Adrenal gland (tissue), 12 donors: ENCODE results near the gene FGF14. TPM values are rescaled to one million over a fixed set of nuclear protein-coding genes. Genes with fewer than 3 reads are reported as not detected.

Experiments
- DNase-seq, 7 donors: peaks; one replicate each; pipeline ENCODE4 v3.0.0-alpha.2; 2019 to 2020
- H3K27ac ChIP-seq, 5 donors: fragments of 200-600 bp; sonication (generic) in 4 of 5; 1 replicate in 3 of 5; 2 replicates in 2 of 5; pipeline versions ENCODE4 v1.5.1 to v1.8.0; 2016 to 2020; ENCODE audit warnings: mild to moderate bottlenecking in 1 of 5
- H3K27me3 ChIP-seq: fragments of 200-600 bp; 2 replicates; pipeline ENCODE4 v1.8.0; 2021
- H3K36me3 ChIP-seq, 2 donors: fragments of 200-600 bp; replicated peaks in 1 of 2; 1 replicate in 1 of 2; 2 replicates in 1 of 2; pipeline versions ENCODE4 v1.5.1 to v1.8.0; 2018 to 2022
- H3K4me1 ChIP-seq, 2 donors: fragments of 200-600 bp; replicated peaks in 1 of 2; 1 replicate in 1 of 2; 2 replicates in 1 of 2; pipeline versions ENCODE4 v1.5.1 to v1.8.0; 2018 to 2021
- H3K4me3 ChIP-seq, 4 donors: fragments of 200-600 bp; sonication (generic) in 3 of 4; one replicate each; pipeline ENCODE4 v1.5.1; 2016 to 2018
- H3K9me3 ChIP-seq, 3 donors: fragments of 200-600 bp; sonication (generic) in 1 of 3; replicated peaks in 1 of 3; 1 replicate in 2 of 3; 2 replicates in 1 of 3; pipeline versions ENCODE4 v1.5.1 to v1.8.0; 2016 to 2021
- CTCF ChIP-seq, 6 experiments: fragments of 450-650 bp in 4 of 6; fragments of 200-600 bp in 2 of 6; sonication (generic) in 1 of 6; IDR thresholded peaks; 1 replicate in 5 of 6; 2 replicates in 1 of 6; pipeline versions ENCODE4 v1.5.1 to v1.8.0; 2016 to 2021; ENCODE audit warnings: antibody characterized with exemption in 6 of 6, mild to moderate bottlenecking in 2 of 6, moderate library complexity in 1 of 6
- POLR2A ChIP-seq, 2 donors: fragments of 450-650 bp; IDR thresholded peaks; one replicate each; pipeline ENCODE4 v1.6.1; 2017; ENCODE audit warnings: antibody characterized with exemption in 2 of 2, mild to moderate bottlenecking in 2 of 2, moderate library complexity in 1 of 2
- WGBS, 4 donors: extraction: QIAGEN DNeasy Blood & Tissue Kit in 2 of 4; methylation state at CpG; one replicate each; pipeline versions ENCODE4 v1.1.5 to v1.1.7; 2013 to 2017; 5-methylcytosine and 5-hydroxymethylcytosine counted together
- intact Hi-C, 2 donors: fragments of 100-400 bp; cut with DNase I; formaldehyde crosslinking; loops; one replicate each; pipeline versions ENCODE4 v1.14.1 to v1.15.0; 2022 to 2023
- polyA plus RNA-seq, 3 donors: library from polyadenylated mRNA; stranded (reverse); fragments of 200-250 nt in 2 of 3; fragments of 350-450 nt in 1 of 3; fragmentation: Illumina TruSeq in 1 of 3; extraction: RNeasy Lipid Tissue Mini Kit (QIAGEN cat#74804) in 1 of 3; gene quantifications; one replicate each; pipeline ENCODE4 v1.2.3, GENCODE V29; 2013 to 2014
- total RNA-seq, 9 donors: library from RNA; depleted of rRNA in 4 of 9; stranded (reverse); fragments of >200 nt in 4 of 9; fragments of 120-200 nt in 1 of 9; fragmentation: NEBNext Ultra II Directional in 1 of 9; extraction: Animal tissue kit (Norgen Biotek cat#: 25700) in 1 of 9; gene quantifications; one replicate each; pipeline versions ENCODE4 v1.1.0 to v1.2.4, GENCODE V29; 2013 to 2023
- donor health status: healthy with polysubstance abuse.
- donor health status: Bipolar disorder and iron deficiency.
- donor health status: DM: yes; HTN: yes; CAD: no.
- donor health status: DM: no; HTN: no; CAD: no.
- donor health status: DM: no; HTN: no; CAD: no.
- donor health status: DM: yes; HTN: yes; CAD: no.

The FGF14 gene
- total and polyA plus RNA-seq, 12 donors: 0.32 to 9.3 (median 2.8) TPM; not detected in 2

GRCh38 chr13:101988140-101988539 lies 413.7 kb downstream of the FGF14 start:
- intact Hi-C loops: no loop called here
- no peak for DNase-seq
- no peaks in the 10 kb centered on the region for H3K36me3 ChIP-seq
- TF ChIP-seq POLR2A (IDR thresholded peaks at IDR 0.05): no peak
- no peaks in the 10 kb centered on the region for H3K9me3 ChIP-seq
- 72 to 83% (median 75%) methylated on average over 4 of the region's 4 CpGs for WGBS, 4 donors
- H3K4me1 ChIP-seq: no peaks in the 10 kb centered on the region
- no peaks in the 10 kb centered on the region for H3K27me3 ChIP-seq
- H3K27ac ChIP-seq: no peak overlapping the region
- no peak overlapping the region for H3K4me3 ChIP-seq

- intact Hi-C loops: no loop called here
- 66 to 74% (median 70%) methylated on average over 2 of the region's 2 CpGs for WGBS, 4 donors
- no peak for TF ChIP-seq POLR2A (IDR thresholded peaks at IDR 0.05)
- no peak for TF ChIP-seq CTCF (IDR thresholded peaks at IDR 0.05)
Measured at GRCh38 chr13:101986316-101986715, 415.5 kb downstream of the FGF14 start.

GRCh38 chr13:101985321-101985720 lies 416.5 kb downstream of the FGF14 start:
- no peak for DNase-seq
- Histone ChIP-seq H3K27ac (no peak overlapping the region), H3K4me3 (no peak overlapping the region), H3K27me3 (no peaks in the 10 kb centered on the region), H3K9me3 (no peaks in the 10 kb centered on the region), H3K4me1 (no peaks in the 10 kb centered on the region), H3K36me3 (no peaks in the 10 kb centered on the region)
- TF ChIP-seq POLR2A (IDR thresholded peaks at IDR 0.05) (no peak), CTCF (IDR thresholded peaks at IDR 0.05) (no peak)
- intact Hi-C loops: no loop called here
- WGBS, 4 donors: 58 to 65% (median 61%) methylated on average over 3 of the region's 3 CpGs

More at GRCh38 chr13:101986316-101986715, 415.5 kb downstream of the FGF14 start:
- Histone ChIP-seq H3K9me3 (no peaks in the 10 kb centered on the region), H3K27ac (no peak overlapping the region), H3K36me3 (no peaks in the 10 kb centered on the region), H3K4me1 (no peaks in the 10 kb centered on the region), H3K27me3 (no peaks in the 10 kb centered on the region), H3K4me3 (no peak overlapping the region)
- DNase-seq: no peak

GRCh38 chr13:101982903-101983302 lies 418.9 kb downstream of the FGF14 start:
- intact Hi-C loops: no loop called here
- H3K4me1 ChIP-seq: peaks cover 0 to 3% of the 10 kb centered on the region in 2 donors
- H3K4me3 ChIP-seq: no peak overlapping the region

More at GRCh38 chr13:101982903-101983302, 418.9 kb downstream of the FGF14 start:
- TF ChIP-seq POLR2A (IDR thresholded peaks at IDR 0.05): no peak
- TF ChIP-seq CTCF (IDR thresholded peaks at IDR 0.05): no peak
- no peaks in the 10 kb centered on the region for H3K27me3 ChIP-seq
- no peaks in the 10 kb centered on the region for H3K36me3 ChIP-seq
- no peaks in the 10 kb centered on the region for H3K9me3 ChIP-seq
- H3K27ac ChIP-seq: no peak overlapping the region
- no peak for DNase-seq
